OCI-LY7 (cell line): ENCODE data around the gene ZNF410.

Source experiments
- CTCF ChIP-seq: fragments of 200-600 bp; sonication (generic); conservative IDR thresholded peaks from 2 replicates; pipeline ENCODE4 v1.5.1; 2014; ENCODE audit warnings: mild to moderate bottlenecking, antibody characterized with exemption, low read length, moderate library complexity, mixed read lengths
- EZH2phosphoT487 ChIP-seq: fragments of 200-600 bp; sonication (generic); IDR thresholded peaks from 2 replicates; pipeline ENCODE4 v1.6.1; 2018; ENCODE audit warnings: low read depth, borderline replicate concordance, mild to moderate bottlenecking, mixed run types, antibody characterized with exemption, low read length, moderate library complexity, mixed read lengths

- TF ChIP-seq EZH2phosphoT487 (no peak), CTCF (no peak)
These were observed 26.6 kb downstream of the ZNF410 start for GRCh38 chr14:73913256-73913655.
